ENCODE data around the gene ADAMTS1. TPM values are rescaled to one million over a fixed set of nuclear protein-coding genes. Genes with fewer than 3 reads are reported as not detected.

ADAMTS1 gene
- total and polyA plus RNA-seq, 2 donors (not counting 1 experiment from before 2014, with no cell fraction given), result 186 to 200 TPM

DNA sequence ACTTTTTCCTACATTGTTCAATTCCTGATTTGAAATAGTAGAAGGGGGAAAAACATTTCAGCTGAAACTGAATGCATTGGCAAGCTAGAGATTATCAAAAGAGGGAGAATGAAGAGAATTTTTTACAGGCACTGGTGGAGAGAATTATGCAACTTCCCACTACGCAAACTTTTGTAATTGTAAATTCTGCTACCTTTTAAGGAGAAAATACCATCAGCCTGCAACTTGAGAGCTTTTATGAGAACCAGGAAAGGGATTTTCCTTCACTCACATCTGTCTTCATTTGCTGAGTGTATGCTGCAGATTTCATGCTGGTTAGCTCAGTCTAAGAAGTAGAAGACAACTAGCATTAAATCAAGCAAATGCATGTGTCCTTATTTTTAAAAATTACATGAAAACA lies 43.7 kb downstream of the ADAMTS1 start:
- H3K9ac ChIP-seq (ENCODE audit: insufficient read depth, low read length), result peak overlapping the region; percentile 44
- H3K4me3 ChIP-seq (replicated peaks in 1 of 4; ENCODE audit: control extremely low read depth in 1 of 4, insufficient read depth in 1 of 4, low read depth in 3 of 4, low read length in 4 of 4), result peak overlapping the region in 1 of 4 experiments; percentile 34
- peak overlapping the region; percentile 48 for H3K27ac ChIP-seq (ENCODE audit: insufficient read depth, low read length)
- H4K20me1 ChIP-seq (ENCODE audit: control insufficient read depth, extremely low read depth, insufficient read depth, low read length), result no peaks in the 10 kb centered on the region
- no peaks in the 10 kb centered on the region for H3K79me2 ChIP-seq (ENCODE audit: control insufficient read depth, insufficient read depth, low read length)
- DNase-seq (ENCODE audit: low read depth in 2 of 2), result peak; percentile 52 to 96
- no peaks in the 10 kb centered on the region for H3K9me3 ChIP-seq (ENCODE audit: control insufficient read depth, insufficient read depth, low read depth, low read length)
- H3K27me3 ChIP-seq (ENCODE audit: control insufficient read depth, insufficient read depth, low read length), result no peaks in the 10 kb centered on the region
- no peaks in the 10 kb centered on the region for H3K36me3 ChIP-seq (ENCODE audit: control insufficient read depth, insufficient read depth, low read length)
- peak overlapping the region; percentile 62 for H3K4me2 ChIP-seq (ENCODE audit: extremely low read depth, insufficient read depth, low read length)
- H2AFZ ChIP-seq (ENCODE audit: low read length), result no peak overlapping the region
- H3K4me1 ChIP-seq (ENCODE audit: control insufficient read depth, extremely low read depth, insufficient read depth, low read length), result peaks cover 6% of the 10 kb centered on the region
- TF ChIP-seq, protein P1, sequence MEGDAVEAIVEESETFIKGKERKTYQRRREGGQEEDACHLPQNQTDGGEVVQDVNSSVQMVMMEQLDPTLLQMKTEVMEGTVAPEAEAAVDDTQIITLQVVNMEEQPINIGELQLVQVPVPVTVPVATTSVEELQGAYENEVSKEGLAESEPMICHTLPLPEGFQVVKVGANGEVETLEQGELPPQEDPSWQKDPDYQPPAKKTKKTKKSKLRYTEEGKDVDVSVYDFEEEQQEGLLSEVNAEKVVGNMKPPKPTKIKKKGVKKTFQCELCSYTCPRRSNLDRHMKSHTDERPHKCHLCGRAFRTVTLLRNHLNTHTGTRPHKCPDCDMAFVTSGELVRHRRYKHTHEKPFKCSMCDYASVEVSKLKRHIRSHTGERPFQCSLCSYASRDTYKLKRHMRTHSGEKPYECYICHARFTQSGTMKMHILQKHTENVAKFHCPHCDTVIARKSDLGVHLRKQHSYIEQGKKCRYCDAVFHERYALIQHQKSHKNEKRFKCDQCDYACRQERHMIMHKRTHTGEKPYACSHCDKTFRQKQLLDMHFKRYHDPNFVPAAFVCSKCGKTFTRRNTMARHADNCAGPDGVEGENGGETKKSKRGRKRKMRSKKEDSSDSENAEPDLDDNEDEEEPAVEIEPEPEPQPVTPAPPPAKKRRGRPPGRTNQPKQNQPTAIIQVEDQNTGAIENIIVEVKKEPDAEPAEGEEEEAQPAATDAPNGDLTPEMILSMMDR (conservative IDR thresholded peaks at IDR 0.05 in 1 of 2, IDR thresholded peaks at IDR 0.05 in 1 of 2; ENCODE audit: low read depth in 1 of 2, low read length in 2 of 2), result no peak
- TF ChIP-seq EZH2 (IDR thresholded peaks at IDR 0.05; ENCODE audit: low read length, missing control alignments), result no peak

GRCh38 chr21:26800970-26801431 lies 44.2 kb downstream of the ADAMTS1 start:
- H3K4me2 ChIP-seq (ENCODE audit: extremely low read depth, insufficient read depth, low read length), result peak overlapping the region; percentile 62
- H3K9me3 ChIP-seq (ENCODE audit: control insufficient read depth, insufficient read depth, low read depth, low read length), result no peaks in the 10 kb centered on the region
- H3K27ac ChIP-seq (ENCODE audit: insufficient read depth, low read length), result peak overlapping the region; percentile 48
- peak in 1 of 2 donors; percentile 74 for DNase-seq (ENCODE audit: low read depth in 2 of 2)
- H3K4me1 ChIP-seq (ENCODE audit: control insufficient read depth, extremely low read depth, insufficient read depth, low read length), result peaks cover 6% of the 10 kb centered on the region
- no peaks in the 10 kb centered on the region for H3K79me2 ChIP-seq (ENCODE audit: control insufficient read depth, insufficient read depth, low read length)
- no peak for TF ChIP-seq EZH2 (IDR thresholded peaks at IDR 0.05; ENCODE audit: low read length, missing control alignments)
- TF ChIP-seq, protein P1 (conservative IDR thresholded peaks at IDR 0.05 in 1 of 2, IDR thresholded peaks at IDR 0.05 in 1 of 2; ENCODE audit: low read depth in 1 of 2, low read length in 2 of 2), result no peak
- H4K20me1 ChIP-seq (ENCODE audit: control insufficient read depth, extremely low read depth, insufficient read depth, low read length), result no peaks in the 10 kb centered on the region
- H3K36me3 ChIP-seq (ENCODE audit: control insufficient read depth, insufficient read depth, low read length), result no peaks in the 10 kb centered on the region
- peak overlapping the region in 1 of 4 experiments; percentile 34 for H3K4me3 ChIP-seq (replicated peaks in 1 of 4; ENCODE audit: control extremely low read depth in 1 of 4, insufficient read depth in 1 of 4, low read depth in 3 of 4, low read length in 4 of 4)
- H2AFZ ChIP-seq (ENCODE audit: low read length), result peak overlapping the region; percentile 42
- no peaks in the 10 kb centered on the region for H3K27me3 ChIP-seq (ENCODE audit: control insufficient read depth, insufficient read depth, low read length)
- peak overlapping the region; percentile 44 for H3K9ac ChIP-seq (ENCODE audit: insufficient read depth, low read length)

DNA sequence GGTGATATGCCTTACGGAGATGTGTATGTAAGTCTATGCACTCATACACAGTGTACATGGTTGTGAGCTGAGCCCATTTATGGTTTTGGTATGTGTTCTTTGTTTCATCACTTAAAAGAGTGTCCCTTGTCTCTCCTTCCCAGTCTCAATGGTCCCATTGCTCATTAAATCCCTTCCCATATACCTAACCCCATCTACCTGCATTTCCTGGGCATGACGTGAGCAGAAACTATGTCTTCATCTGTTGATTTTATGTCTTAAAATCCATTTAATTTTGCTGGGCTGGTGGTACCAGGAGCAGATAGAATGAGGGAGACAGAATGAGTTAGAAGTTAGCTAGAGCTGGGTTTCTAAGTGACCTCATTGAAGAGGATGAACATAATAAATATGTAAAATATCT lies 44.8 kb downstream of the ADAMTS1 start:
- H3K36me3 ChIP-seq (ENCODE audit: control insufficient read depth, insufficient read depth, low read length), result no peaks in the 10 kb centered on the region
- peaks cover 6% of the 10 kb centered on the region for H3K4me1 ChIP-seq (ENCODE audit: control insufficient read depth, extremely low read depth, insufficient read depth, low read length)
- H3K27ac ChIP-seq (ENCODE audit: insufficient read depth, low read length), result no peak overlapping the region
- H2AFZ ChIP-seq (ENCODE audit: low read length), result no peak overlapping the region
- no peaks in the 10 kb centered on the region for H3K79me2 ChIP-seq (ENCODE audit: control insufficient read depth, insufficient read depth, low read length)
- H3K9me3 ChIP-seq (ENCODE audit: control insufficient read depth, insufficient read depth, low read depth, low read length), result no peaks in the 10 kb centered on the region
- DNase-seq (ENCODE audit: low read depth in 2 of 2), result no peak
- H3K4me3 ChIP-seq (replicated peaks in 1 of 4; ENCODE audit: control extremely low read depth in 1 of 4, insufficient read depth in 1 of 4, low read depth in 3 of 4, low read length in 4 of 4), result no peak overlapping the region
- H3K27me3 ChIP-seq (ENCODE audit: control insufficient read depth, insufficient read depth, low read length), result no peaks in the 10 kb centered on the region
- H4K20me1 ChIP-seq (ENCODE audit: control insufficient read depth, extremely low read depth, insufficient read depth, low read length), result no peaks in the 10 kb centered on the region
- TF ChIP-seq, protein P1 (conservative IDR thresholded peaks at IDR 0.05 in 1 of 2, IDR thresholded peaks at IDR 0.05 in 1 of 2; ENCODE audit: low read depth in 1 of 2, low read length in 2 of 2), result no peak
- TF ChIP-seq EZH2 (IDR thresholded peaks at IDR 0.05; ENCODE audit: low read length, missing control alignments), result no peak
- no peak overlapping the region for H3K9ac ChIP-seq (ENCODE audit: insufficient read depth, low read length)
- H3K4me2 ChIP-seq (ENCODE audit: extremely low read depth, insufficient read depth, low read length), result no peak overlapping the region

Measured in fibroblast of lung (primary cell).